ENCODE data around the gene CFL2.
"Not testable (repeated sequence)": the region's sequence is repeated elsewhere in the genome, so short reads cannot be mapped to it uniquely, and the experiment has no call there.

The CFL2 gene

DNA sequence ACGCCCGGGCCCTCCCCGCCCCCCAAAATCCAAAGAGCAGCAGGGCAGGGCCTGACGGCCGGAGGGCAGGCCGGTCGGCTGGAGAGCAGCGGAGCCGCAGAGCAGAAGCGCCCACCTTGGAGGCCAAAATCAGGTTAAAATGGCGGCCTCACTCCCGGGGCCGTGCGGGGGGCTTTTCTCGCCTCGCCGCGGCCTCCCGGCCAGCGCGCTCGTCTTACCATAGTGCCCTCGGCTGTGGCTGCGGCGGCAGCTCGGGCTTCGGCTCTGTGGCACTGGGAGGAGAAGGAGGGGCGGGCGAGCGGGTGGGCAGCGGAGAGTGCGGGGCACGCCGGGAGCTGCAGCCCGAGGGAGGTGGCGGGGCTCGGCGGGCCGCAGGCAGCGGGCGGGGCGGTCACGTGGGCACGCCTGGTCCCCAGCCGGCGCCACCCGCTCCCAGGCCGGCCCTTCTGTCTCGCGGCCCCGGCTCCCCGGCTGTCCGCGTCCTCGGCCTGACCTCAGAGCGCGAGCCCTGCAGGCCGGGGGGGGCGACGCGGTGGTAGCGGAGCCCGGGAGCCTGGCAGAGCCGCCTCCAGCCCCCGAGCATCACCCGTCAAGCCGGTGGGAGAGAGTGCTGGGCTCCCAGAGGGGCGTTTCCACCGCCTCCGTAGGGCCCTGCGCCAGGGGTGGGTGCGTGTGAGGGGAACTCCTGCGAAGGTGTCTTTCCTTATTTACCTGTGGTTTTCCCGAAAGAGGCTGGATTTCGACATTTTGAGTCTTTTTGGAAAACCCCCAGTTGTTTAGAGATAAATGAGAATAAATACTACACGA lies at the start of gene CFL2:
CFL2 (minus strand) TSS at position 274 of the 807 bp plus-strand sequence; CDS start at position 221, 53 bp downstream.
- DNase-seq: peak; percentile 88

GRCh38 chr14:34755215-34755614 lies 40.8 kb upstream of the CFL2 start:
- no peak for DNase-seq

GRCh38 chr14:34754687-34755086 lies 40.3 kb upstream of the CFL2 start:
- no peak for DNase-seq

DNA sequence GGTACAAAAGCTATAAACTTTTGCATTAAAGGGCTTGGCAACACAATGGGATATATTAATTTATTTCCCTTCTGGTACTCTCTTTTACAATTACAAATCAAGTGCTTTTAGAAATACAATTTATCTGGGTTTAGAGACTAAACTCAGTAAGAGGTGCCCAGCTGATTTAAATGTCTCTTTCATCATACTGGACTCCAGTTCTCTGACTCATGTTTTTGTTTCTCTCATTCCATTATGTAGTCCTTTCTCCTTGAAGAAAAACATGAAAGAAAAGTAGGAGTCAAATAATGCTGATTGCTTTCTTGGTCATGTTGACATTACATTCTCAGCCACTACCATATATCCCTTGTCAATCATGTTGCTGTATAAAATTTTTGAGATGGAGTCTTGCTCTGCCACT lies 36.3 kb upstream of the CFL2 start:
- DNase-seq: no peak

GRCh38 chr14:34750233-34750632 lies 35.8 kb upstream of the CFL2 start:
- DNase-seq: no peak

- no peak for DNase-seq
Measured at GRCh38 chr14:34749408-34749807, 35.0 kb upstream of the CFL2 start.

GRCh38 chr14:34742270-34743115 lies 28.1 kb upstream of the CFL2 start:
- DNase-seq: no peak

DNA sequence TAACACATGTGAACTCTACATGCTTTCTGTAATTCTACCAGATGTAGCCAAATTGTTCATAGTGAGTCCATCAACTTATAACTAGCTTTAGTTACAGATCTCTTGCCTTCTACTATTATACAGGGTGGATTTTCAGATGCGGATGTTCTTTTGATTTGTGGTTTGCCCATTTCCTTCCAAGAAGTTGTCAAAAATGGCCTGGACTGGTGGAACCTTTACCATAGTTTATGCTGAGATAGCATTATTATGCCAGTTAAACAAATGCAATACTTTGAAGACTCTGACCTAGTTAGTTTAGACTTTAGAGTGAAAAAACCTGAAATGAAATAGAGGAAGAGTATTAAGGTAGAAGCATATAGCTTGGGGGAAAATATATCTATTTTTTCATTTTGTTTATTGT lies 27.4 kb upstream of the CFL2 start:
- peak; percentile 56 for DNase-seq

- DNase-seq: not testable (repeated sequence)
Measured at GRCh38 chr14:34740139-34740538, 25.7 kb upstream of the CFL2 start.

- DNase-seq: not testable (repeated sequence)
Measured at GRCh38 chr14:34737079-34737478, 22.7 kb upstream of the CFL2 start.

DNA sequence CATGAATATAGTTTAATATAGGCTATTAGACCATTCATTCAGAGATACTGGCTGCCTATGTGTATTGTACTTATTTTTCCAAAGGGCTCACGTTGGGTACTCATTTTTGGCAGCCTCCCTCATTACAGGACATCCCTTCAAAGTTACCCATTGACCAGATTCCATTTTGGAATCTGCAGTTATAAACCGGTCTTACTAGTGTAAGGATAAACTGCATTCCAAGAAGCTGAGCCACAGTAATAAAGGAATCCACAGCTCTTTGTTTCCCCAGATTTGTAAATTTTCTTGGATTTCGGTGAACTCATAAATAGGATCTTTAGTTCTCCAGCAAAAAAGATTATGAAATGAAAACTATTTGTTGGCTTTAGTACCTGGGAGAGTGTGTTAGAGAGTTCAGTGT lies 18.9 kb upstream of the CFL2 start:
- DNase-seq: no peak

DNA sequence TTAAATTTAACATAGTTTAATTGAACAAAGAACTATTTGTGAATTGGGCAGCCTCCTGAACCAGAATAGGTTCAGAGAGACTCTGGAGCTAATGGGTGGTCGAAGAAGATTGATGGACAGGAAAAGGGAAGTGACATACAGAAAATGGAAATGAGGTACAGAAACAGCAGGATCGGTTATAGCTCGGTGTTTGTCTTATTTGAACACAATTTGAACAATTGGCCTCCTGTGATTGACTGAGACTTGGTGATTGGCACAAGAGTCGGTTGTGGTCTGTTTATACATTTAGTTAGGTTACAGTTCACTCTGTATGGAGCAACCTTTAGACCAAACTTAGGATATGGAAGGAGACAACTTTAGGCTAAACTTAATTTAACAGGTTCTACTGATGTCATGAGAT lies 18.4 kb upstream of the CFL2 start:
- no peak for DNase-seq

DNA sequence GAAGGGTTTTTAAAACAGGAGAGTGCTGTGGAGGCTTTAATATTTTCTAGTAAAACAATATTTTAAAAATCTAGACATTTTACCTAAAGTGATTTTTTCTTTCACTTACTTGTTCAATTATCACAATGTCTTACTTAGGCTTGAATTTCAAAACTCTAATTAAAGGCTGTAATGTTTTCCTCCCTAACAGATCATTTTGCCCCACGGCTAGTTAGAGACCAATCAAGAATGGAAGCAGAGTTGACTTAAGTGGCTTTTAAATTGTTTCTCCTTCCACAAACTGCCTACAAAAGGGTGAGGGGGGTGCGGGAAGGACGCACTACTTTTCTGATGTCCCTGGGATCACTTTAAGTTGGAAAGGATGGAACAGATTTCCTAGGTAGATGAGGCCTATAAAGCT lies 9.5 kb upstream of the CFL2 start:
- DNase-seq: no peak

GRCh38 chr14:34722723-34723545 lies 8.5 kb upstream of the CFL2 start:
- peak; percentile 55 for DNase-seq

- no peak for DNase-seq
Measured at GRCh38 chr14:34721129-34721528, 6.7 kb upstream of the CFL2 start.

DNA sequence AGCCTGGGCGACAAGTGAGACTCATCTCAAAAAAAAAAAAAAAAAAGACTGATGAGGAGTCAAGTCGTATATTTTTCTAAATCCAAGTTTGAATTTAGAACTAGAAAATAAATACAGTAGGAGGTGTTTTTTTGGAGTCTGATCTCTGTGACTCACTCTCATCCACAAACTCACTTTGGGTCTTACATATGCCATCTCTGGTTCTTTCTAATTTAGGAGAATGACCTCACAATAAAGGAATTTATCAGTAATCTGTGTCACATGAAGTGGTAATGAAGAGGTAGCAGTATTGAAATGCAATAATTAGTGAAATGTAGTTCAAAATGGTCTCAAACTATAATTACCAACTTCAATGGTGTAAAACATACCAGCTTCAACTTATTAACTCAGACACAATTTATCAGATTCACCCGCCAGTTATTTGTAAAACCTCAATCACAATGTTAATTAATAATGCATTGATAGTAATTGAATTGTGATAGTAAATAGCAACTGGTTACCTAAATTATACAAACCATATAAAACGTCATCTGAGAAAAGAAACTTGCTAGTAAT lies 4.4 kb upstream of the CFL2 start:
- no peak for DNase-seq

GRCh38 chr14:34715127-34715863 lies 902 bp upstream of the CFL2 start:
- no peak for DNase-seq

GRCh38 chr14:34713681-34714319 lies 593 bp downstream of the CFL2 start:
- DNase-seq: peak; percentile 48

- no peak for DNase-seq
Measured at GRCh38 chr14:34713122-34713680, 1.2 kb downstream of the CFL2 start.

- DNase-seq: no peak
Measured at GRCh38 chr14:34711796-34712712, 2.3 kb downstream of the CFL2 start.
